H1 (cell line): Measurements from ENCODE around the gene SCARB1. TPM values are rescaled to one million over a fixed set of nuclear protein-coding genes. Genes with fewer than 3 reads are reported as not detected.

Source experiments
- BCL11A ChIP-seq, 2 experiments: IDR thresholded peaks; one replicate each; pipeline ENCODE4 v1.6.1; 2011; ENCODE audit warnings: low read depth in 2 of 2, low read length in 2 of 2, mild to moderate bottlenecking in 2 of 2
- CHD7 ChIP-seq: fragments of 300-600 bp; sonication (generic); IDR thresholded peaks from 2 replicates; pipeline ENCODE4 v1.7.1; 2012; ENCODE audit warnings: low read length, moderate library complexity, mild to moderate bottlenecking, inconsistent platforms; ENCODE audit not compliant: insufficient replicate concordance
- KDM5A ChIP-seq: fragments of 200-600 bp; IDR thresholded peaks from 2 replicates; pipeline ENCODE4 v1.7.1; 2012; ENCODE audit warnings: mild to moderate bottlenecking, low read length, inconsistent platforms, mixed read lengths
- MAFK ChIP-seq: IDR thresholded peaks from 2 replicates; pipeline ENCODE4 v1.6.1; 2012; ENCODE audit warnings: low read depth, mild to moderate bottlenecking, improper control_type of control experiment, low read length
- PHF8 ChIP-seq: fragments of 200-600 bp; sonication (generic); conservative IDR thresholded peaks from 2 replicates; pipeline ENCODE4 v1.7.1; 2012; ENCODE audit warnings: low read depth, mild to moderate bottlenecking, inconsistent platforms, low read length, moderate library complexity
- POU5F1 ChIP-seq: IDR thresholded peaks from 2 replicates; pipeline ENCODE4 v1.6.1; 2011; ENCODE audit warnings: low read depth, mild to moderate bottlenecking, low read length, moderate library complexity
- SIRT6 ChIP-seq: IDR thresholded peaks from one replicate; pipeline ENCODE4 v1.7.1; 2012; ENCODE audit warnings: low read length, inconsistent platforms
- SIX5 ChIP-seq: IDR thresholded peaks from 2 replicates; pipeline ENCODE4 v1.6.1; 2011; ENCODE audit warnings: mild to moderate bottlenecking, low read depth, low read length
- SP2 ChIP-seq: IDR thresholded peaks from 2 replicates; pipeline ENCODE4 v1.6.1; 2012; ENCODE audit warnings: mild to moderate bottlenecking, low read length, inconsistent platforms
- polyA plus RNA-seq, 7 experiments: library from polyadenylated mRNA; depleted of rRNA in 3 of 7; stranded (reverse) in 5 of 7; unstranded in 2 of 7; fragments of >200 nt in 5 of 7; fragments of 200-250 nt in 2 of 7; gene quantifications; 1 replicate in 5 of 7; 2 replicates in 1 of 7; 4 replicates in 1 of 7; pipeline versions ENCODE4 v1.2.1 to v1.2.3, GENCODE V29; 2011 to 2013; ENCODE audit warnings: missing spikeins in 2 of 7, mixed read lengths in 2 of 7
- total RNA-seq: library from RNA; stranded (reverse); fragmentation: NEBNext Ultra II Directional; extraction: Animal tissue kit (Norgen Biotek cat#: 25700); gene quantifications from 2 replicates; pipeline ENCODE4 v1.2.1, GENCODE V29; 2021
- TF ChIP-seq, protein P1 (sequence below): IDR thresholded peaks from 2 replicates; pipeline ENCODE4 v1.6.1; 2012; ENCODE audit warnings: inconsistent platforms
- TF ChIP-seq, protein P2 (sequence below): IDR thresholded peaks from 2 replicates; pipeline ENCODE4 v1.6.1; 2012; ENCODE audit warnings: low read length, inconsistent platforms

The SCARB1 gene
- total and polyA plus RNA-seq, 2 of the 8 experiments (the other 6 are each of a cell fraction or from before 2014, with no cell fraction given) = 45.3 to 57.1 TPM

- no peak for TF ChIP-seq CHD7
- TF ChIP-seq BCL11A (IDR thresholded peaks at IDR 0.05; ENCODE audit: low read depth in 2 of 2, low read length in 2 of 2) = no peak
- no peak for TF ChIP-seq MAFK
- TF ChIP-seq SIX5 = no peak
- TF ChIP-seq SP2 = no peak
- TF ChIP-seq KDM5A = no peak
- no peak for TF ChIP-seq PHF8
- TF ChIP-seq POU5F1 = no peak
- no peak for TF ChIP-seq SIRT6
- TF ChIP-seq, protein P1, sequence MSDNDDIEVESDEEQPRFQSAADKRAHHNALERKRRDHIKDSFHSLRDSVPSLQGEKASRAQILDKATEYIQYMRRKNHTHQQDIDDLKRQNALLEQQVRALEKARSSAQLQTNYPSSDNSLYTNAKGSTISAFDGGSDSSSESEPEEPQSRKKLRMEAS = no peak
- TF ChIP-seq, protein P2, sequence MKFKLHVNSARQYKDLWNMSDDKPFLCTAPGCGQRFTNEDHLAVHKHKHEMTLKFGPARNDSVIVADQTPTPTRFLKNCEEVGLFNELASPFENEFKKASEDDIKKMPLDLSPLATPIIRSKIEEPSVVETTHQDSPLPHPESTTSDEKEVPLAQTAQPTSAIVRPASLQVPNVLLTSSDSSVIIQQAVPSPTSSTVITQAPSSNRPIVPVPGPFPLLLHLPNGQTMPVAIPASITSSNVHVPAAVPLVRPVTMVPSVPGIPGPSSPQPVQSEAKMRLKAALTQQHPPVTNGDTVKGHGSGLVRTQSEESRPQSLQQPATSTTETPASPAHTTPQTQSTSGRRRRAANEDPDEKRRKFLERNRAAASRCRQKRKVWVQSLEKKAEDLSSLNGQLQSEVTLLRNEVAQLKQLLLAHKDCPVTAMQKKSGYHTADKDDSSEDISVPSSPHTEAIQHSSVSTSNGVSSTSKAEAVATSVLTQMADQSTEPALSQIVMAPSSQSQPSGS = no peak
Measured at GRCh38 chr12:124865728-124866127, 2.1 kb upstream of the SCARB1 start (continued).
